HTR-8/SVneo (cell line): ENCODE data around the gene NOS1AP.
A peak's percentile ranks its signal among the peaks of the same experiment; 100 is the strongest.

Experiments used
- DNase-seq: peaks from one replicate; pipeline ENCODE4 v3.0.0; 2011; ENCODE audit warnings: low spot score, mixed read lengths; ENCODE audit not compliant: insufficient read length
- FAIRE-seq: peaks from 2 replicates; lab custom pipeline; 2011; peaks lifted over from hg19 to GRCh38; lab: Jason Lieb, UNC

The NOS1AP gene

DNA sequence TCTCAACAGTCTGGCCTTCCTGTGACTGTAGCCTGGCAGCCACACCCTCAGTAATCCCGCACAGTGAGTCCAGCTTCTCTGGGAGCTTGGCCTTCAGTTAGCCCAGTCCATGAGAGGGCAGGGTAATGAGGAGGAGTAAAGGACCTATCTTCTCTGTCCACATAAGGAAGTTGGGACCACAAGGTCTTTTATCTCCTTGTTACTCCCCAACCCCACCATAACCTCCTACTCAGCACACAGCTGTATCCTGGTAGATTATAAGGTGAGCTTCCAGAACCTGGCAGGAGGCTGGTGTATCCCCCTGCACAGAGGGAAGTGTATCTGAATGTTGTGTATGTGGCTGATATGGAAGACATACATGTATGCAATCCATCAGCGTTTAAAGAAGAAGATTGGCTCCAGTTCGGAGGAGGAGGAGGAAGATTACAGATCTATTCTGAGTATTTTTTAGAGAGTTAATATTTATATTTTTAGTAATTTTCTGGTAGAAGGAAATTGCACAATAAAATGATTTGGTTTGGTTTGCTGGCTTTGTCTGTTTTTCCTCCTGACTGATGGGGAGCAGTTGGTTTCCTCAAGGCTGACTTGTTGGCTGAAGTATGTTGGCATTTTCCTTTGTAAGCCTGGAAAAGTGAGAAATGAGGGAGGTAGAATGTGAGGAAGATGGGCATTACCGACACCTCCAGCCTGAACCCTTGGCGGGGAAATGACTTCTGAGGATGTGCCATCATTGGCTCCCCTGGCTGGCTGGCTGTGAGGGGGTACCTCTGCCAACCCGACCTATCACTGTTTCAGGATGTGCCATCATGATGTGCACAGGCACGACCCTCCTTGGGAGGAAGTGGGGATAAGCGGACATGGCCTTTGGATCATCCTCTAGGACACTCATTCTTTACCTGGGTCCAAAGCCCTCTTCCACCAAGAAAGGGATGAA, 317.1 kb downstream of the NOS1AP start:
- DNase-seq (no peak), FAIRE-seq (no peak)

DNA sequence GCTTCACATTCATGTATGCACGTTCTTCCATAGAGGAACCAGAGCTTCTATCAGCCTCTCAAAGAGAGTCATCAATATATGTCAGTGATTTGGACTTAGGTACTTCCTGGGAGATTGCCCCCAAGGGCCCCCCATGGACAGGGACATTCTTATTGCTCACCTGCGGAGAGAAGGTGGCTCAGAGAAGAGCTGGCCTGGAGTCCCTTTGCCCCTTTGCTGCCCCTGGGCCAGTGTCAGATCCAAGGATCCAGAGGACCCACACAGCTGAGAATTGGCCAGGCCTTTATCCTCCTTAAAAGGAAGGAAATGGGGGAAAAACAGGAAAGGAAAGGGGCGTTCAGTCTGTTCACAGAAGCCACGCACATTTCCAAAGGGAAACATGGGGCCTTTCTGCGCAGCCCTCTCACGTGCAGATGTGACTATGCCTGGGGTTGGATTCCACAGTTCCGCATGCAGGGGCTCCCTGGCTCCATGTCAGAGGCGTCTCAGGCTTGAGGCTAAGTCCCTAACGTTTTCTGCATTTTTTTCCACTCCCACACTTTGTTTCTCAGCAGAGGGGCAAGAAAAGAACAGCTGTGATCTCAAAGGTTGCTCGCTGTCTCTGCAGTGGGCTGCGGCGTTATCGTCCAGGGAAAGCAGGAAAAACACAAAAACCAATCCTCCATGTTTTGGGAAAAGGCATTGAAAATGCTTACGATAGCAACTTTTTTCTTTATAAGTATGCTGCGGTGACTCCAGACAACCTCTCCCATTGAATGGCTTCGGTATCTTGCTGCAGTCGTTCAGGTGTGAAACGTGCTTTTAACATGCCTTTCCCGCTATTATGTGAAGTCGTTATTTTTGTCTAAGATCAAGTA, 318.0 kb downstream of the NOS1AP start:
- DNase-seq (no peak), FAIRE-seq (no peak)

DNA sequence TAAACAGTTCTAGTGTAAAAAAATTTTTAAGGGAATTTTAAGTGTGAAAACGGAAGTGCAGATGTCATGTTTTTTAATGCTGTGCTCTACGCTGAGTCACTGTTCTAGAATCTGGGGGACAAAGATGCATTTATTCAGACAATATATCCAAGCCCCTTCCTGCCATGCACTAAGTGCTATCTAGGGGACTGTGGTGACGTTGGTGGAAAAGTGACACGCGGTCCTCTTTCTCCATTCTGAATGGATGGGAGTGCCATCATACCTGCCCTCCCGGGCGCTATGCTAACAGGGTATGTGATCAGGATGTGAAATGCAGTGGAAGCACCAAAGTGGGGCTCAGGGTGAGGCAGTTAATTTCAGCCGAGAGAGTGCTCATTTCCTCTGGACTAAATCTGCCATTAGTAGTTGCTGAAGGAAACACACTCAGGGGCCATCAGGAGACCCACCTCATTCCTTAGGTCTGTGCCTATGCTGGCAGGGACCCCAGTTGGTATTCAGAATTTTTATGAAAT, 318.6 kb downstream of the NOS1AP start:
- FAIRE-seq (no peak), DNase-seq (no peak)

- FAIRE-seq = no peak
- DNase-seq = no peak
These were observed 319.1 kb downstream of the NOS1AP start for GRCh38 chr1:162388615-162389014.

GRCh38 chr1:162389021-162389818, 319.7 kb downstream of the NOS1AP start:
- DNase-seq (no peak), FAIRE-seq (no peak)

- DNase-seq = no peak
- FAIRE-seq = no peak
These were observed 320.5 kb downstream of the NOS1AP start for GRCh38 chr1:162389971-162390370.

- no peak for DNase-seq
- no peak for FAIRE-seq
These were observed 321.1 kb downstream of the NOS1AP start for GRCh38 chr1:162390396-162391185.

DNA sequence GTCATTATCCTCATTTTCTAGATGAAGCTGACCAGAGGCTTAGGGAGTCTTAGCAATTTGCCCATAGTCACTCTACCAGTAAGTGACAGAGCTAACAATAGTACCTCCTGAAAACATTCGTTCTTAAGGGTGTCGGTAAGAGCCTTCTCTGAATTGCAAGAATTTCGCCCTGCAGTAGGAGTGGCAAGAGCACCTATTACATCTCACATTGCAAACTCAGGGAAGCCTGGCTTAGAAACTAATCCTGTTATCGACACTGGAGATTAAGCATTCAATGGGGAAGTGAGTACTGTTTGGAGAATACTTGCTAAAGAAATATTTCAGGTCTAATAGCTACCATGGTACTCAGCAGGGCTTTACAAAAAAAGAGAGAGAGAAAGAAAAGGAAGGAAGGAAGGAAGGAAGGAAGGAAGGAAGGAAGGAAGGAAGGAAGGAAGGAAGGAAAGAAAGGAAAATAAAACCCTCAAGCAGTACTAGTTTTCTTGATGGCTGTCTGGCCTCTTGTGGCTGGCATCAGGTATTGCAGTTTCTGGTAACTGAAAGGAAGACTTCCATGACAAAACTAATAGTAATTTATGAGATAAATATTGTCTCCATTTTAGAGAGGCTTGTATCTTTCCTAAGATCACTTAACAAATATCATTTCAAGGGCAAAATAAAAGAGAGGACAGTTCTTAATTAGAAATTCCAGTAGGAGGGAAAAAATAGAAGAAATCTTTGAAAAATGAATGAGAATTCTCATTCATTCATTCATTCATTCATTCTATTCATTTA, 322.5 kb downstream of the NOS1AP start:
- FAIRE-seq = no peak
- peak; percentile 19 for DNase-seq

DNA sequence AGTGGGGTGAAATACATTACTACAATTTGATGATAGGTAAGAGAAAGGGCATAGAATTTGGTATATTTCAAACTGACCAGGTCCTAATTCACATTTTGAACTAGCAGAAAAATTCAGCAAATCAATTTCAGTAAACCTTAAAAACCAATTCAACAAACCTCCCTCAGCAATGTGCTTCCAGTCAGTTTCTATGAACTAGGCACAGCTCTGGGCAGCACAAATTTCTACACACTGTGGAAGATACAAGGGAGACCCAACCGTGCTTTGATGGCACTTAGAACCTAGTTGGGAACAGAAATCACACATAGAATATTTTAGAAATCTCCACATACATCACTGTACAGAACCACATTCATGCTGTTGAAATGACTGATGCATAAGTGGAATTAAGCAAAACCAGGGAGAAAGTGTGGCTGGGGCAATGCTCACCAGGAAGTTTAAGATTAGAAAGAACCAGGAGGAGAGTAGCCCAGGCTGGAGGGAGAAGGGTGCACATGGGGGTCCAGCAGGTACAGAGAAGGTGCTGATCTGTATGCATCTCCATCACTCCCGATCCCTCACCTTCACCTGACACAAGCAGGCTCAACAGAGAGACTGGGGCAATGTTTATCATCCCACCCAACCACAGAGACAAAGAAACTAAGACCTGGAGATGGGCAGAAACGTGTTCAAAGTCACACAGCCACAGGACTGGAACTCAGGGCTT, 326.9 kb downstream of the NOS1AP start:
- no peak for FAIRE-seq
- no peak for DNase-seq

DNA sequence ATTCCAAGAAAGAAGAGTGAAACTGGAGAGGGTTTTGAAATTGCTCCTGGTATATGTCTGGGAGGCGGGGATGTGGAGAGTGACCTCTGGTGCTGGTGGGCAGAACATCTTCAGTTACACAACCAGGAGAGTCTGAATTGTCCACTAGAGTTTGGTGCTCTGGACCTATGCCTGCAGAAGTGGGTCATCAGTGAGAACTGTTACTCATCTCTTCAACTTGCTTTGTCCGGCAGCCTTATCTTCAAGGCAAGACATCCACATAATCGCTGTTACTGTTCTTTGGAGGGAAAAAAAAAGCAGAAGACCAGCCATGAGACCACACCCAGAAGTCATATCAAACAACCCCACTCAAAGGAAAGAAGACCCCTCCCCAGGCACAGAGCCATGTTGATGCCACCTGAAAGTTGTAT, 327.6 kb downstream of the NOS1AP start:
- DNase-seq (no peak), FAIRE-seq (no peak)

- FAIRE-seq (no peak), DNase-seq (no peak)
These were observed 328.6 kb downstream of the NOS1AP start for GRCh38 chr1:162397943-162398560.

DNA sequence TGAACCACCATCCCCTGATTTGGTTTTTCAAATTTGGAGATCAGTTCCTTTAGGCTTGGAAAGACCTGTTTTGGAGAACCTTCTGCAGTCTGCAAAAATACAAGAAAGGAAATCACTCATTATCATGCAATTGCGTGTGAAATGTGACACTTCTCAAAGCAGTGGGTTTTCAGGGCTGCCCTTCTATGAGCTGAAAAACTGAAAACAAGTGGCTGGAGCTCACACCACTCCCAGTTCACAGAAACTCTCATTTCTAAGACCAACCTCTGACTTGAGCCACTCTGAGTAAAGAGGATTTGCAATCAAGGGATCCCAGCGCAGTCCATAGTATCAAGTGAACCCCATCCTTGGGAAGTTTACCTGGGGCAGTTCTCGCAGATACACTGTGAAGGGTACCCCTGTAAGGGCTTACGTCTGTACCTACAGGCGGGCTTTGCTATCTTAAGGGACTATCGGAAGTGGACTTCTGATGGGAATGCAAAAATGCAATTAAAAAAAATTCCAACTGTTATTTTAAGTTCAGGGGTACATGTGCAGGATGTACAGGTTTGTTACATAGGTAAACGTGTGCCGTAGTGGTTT, 329.6 kb downstream of the NOS1AP start:
- no peak for FAIRE-seq
- DNase-seq = no peak

DNA sequence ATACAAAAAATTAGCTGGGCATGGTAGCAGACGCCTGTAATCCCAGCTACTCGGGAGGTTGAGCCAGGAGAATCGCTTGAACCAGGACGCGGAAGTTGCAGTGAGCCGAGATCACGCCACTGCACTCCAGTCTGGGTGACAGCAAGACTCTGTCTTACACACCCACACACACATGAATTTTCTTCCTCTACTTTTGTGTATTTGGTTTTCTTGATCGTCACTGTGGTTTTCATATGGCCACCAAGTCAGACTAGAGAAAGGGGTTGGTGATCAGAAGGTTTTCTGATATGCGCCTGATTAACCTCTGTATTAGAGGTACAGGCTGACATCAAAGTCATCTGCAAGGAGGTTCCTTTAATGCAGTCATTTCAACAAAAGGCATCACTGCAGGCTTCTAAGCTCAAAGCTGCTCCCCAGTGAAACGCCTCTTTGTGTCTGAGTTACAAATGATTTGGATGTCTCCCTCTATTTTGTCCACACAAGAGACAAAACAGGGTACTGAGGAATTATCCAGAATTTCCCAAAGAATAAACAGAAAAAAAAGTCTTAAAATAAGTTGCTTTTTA, 331.4 kb downstream of the NOS1AP start:
- no peak for FAIRE-seq
- DNase-seq = no peak

DNA sequence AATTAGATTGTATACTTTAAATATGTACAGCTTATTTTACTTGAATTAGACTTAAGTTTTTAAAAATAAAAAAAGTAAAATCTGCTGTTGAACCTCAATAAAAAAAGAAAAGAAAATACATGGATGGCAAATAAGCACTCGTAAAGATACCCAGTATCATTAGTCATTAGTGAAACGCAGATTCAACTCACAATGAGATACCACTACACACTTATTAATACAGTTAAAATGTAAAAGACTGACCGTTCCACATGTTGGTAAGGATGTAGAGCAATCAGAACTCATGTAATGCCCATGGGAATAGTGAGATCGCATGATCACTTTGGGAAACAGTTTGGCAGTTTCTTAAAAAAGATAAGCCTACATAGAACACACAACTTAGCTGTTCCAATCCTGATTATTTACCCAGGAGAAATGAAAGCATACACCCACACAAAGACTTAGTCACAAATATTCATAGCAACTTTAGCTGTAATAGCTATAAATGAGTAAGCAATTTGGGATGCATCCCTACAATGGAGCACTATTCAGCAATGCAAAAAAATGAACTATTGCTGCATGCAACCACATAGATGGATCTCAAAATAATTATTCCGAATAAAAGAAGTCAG, 335.2 kb downstream of the NOS1AP start:
- FAIRE-seq (no peak), DNase-seq (no peak)

DNA sequence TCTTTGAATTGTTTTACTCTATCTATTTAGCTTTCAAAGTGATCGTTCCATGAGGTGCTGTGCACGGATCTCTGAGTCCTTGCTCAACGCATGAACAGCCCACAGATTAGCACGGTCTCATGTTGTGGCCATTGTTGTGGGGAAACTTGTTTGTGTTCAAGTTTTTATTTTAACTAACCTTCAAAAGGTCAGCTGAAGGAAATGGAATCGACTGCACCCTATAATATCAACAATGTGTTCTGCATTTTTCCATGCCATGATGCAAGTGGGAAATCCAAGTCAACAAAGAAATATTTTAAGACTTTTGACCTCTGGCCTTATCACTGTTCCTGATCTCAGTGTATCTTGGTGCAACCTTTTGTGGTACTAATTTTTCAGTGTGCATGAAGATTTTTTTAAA, 336.3 kb downstream of the NOS1AP start:
- FAIRE-seq (no peak), DNase-seq (no peak)

GRCh38 chr1:162406811-162407210, 337.3 kb downstream of the NOS1AP start:
- DNase-seq (no peak), FAIRE-seq (no peak)

DNA sequence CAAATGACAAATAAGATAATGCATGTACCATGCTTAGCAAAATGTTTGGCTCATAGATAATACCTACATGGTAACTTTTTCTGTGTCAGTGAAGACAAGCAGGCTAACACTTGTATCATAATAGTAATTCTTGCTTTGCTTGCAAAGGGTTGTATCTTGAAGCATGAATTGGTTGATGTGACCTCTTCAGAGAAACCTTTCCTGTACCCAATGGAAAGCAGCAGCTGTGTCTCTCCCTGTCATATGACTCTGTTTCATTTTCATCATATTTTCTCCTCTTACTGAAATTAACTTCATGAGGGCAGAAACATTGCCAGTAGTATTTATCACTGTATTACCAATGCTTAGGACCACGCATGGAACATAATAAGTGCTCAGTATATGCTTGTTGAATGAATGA, 338.0 kb downstream of the NOS1AP start:
- FAIRE-seq (no peak), DNase-seq (no peak)
